NCI-H748 (cell line): ENCODE measurements around the gene SLC17A2.

Source experiments
- DNase-seq: peaks from one replicate; lab custom pipeline; 2025; ENCODE audit not compliant: unreplicated experiment; lab: John Stamatoyannopoulos, UW

The SLC17A2 gene

GRCh38 chr6:25888626-25889025 is 41.9 kb downstream of the SLC17A2 start:
- DNase-seq, result no peak

GRCh38 chr6:25886066-25886465 is 44.4 kb downstream of the SLC17A2 start:
- no peak for DNase-seq

- no peak for DNase-seq
These were observed 46.5 kb downstream of the SLC17A2 start for GRCh38 chr6:25883991-25884390.

DNA sequence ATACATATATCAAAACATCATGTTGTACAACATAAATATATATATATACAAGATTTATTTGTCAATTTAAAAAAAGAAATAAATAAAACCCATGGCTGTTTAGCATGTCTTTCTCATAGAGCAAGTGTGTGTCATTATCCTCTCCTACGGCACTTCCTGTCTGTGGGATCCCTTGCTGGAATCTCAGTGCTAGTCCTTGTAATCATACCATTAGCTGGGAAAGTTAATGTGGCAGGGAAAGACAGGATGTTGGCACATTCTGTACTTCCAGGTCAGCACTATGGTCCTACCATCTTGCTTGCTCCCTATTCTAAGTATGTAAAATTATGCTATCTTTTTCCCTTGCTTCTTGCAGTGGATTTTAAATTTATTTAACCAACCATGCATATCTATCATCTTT is 47.0 kb downstream of the SLC17A2 start:
- no peak for DNase-seq

DNA sequence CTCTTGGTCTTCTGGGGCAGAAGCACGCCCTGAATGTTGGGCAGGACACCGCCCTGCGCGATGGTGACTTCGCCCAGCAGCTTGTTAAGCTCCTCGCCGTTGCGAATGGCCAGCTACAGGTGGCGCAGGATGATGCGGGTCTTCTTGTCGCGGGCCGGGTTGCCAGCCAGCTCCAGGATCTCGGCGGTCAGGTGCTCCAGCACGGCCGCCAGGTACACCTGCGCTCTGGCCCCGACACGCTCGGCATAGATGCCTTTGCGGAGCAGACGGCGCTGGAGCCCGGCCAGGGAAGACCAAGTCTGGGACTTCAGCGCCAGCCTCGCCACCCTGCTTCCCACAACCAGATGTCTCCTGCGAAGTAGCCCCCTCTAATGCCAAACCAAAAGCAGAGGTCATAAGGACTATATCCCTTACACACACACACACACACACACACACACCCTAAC is 48.4 kb downstream of the SLC17A2 start:
- DNase-seq, result no peak

DNA sequence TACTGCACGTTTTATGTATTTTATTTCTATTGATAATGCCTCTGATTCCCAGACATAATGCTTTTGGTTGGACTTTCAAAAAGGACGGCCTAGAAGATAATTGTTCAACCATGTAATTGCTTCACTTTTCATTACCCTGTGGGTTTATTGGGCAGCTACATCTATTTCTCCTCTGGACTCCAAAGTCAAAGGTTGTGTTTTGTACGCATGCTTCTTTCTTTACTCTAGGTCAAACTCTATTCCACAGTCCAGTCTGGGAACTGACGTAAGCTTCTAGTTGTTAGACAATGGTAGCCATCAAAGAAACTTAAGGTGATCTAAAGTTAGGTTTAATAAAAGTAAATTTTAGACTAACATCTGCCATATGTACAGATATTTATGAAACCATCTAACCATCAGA is 49.9 kb downstream of the SLC17A2 start:
- DNase-seq, result no peak

DNA sequence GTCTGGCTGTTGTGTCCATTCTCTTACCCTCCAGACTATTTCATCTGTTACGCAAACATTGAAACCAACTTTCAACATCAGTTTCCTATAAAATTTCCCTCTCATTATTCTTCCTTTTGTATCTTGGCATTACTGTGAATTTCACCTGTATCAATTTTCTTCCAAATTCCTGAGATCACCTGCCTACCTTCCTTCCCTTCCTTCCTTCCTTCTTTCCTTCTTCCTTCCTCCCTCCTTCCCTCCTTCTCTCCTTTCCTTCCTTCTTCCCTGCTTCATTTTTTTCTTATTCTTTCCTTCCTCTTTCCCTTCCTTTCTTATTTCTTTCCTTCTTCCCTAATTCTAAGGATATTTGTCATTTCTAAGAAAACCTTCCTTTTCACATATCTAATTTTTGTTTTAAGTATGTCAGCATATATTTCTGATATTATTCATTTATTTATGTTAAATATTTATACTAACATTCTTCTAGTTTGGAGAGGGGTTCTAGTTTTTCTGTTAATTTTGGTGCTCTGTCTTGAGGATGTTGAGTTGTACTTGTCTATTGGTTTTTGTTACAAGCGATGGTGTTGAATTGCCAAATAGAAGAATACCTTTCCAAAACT is 51.7 kb downstream of the SLC17A2 start:
- DNase-seq, result no peak

GRCh38 chr6:25875926-25876602 is 54.4 kb downstream of the SLC17A2 start:
- no peak for DNase-seq

DNA sequence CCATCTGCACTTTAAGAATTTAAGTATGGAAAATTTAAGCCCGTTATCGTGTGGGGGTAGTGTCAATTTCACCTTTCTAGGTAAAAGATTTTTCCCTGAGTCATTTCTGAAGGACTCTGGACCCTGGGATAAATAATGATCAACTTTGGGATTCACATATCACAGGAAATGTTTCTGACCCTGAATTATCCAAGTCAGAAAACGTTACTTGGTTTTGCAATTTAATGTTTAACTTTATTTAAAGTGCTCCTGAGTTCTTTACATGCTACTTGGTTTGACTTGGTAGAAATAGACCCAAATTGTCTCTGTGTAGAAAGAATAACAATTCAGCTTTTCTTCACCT is 55.0 kb downstream of the SLC17A2 start:
- no peak for DNase-seq

- no peak for DNase-seq
These were observed 55.5 kb downstream of the SLC17A2 start for GRCh38 chr6:25874822-25875562.

DNA sequence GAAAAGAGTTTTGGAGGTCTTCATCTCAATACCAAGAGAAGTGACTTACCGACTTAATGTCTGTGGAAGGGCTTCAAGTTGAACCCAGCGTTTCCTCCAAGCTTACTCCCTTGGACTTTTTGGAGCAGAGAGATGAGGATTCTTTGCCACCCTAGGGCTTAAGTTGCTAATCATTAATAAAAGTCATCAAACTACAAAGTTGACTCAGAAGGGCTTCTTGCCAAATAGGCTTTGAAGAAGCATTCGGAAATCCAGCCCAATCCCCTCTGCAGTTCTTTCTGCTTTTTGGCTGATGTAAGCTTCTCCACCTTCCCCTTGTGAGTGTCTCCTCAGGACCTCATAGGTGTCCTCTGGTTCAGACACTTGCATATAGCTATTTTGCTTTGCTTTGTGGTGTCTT is 56.4 kb downstream of the SLC17A2 start, which contains the start of gene SLC17A3:
SLC17A3 (minus strand) TSS at position 126 of the 400 bp plus-strand sequence. CDS start 5,856 bp downstream, outside the sequence.
- DNase-seq, result no peak

- no peak for DNase-seq
These were observed 57.7 kb downstream of the SLC17A2 start for GRCh38 chr6:25872814-25873213.

- DNase-seq, result no peak
These were observed 60.7 kb downstream of the SLC17A2 start for GRCh38 chr6:25869840-25870239.

- DNase-seq, result no peak
These were observed 61.9 kb downstream of the SLC17A2 start for GRCh38 chr6:25868436-25869183.

GRCh38 chr6:25866011-25866410 is 64.5 kb downstream of the SLC17A2 start:
- DNase-seq, result no peak

- no peak for DNase-seq
These were observed 67.1 kb downstream of the SLC17A2 start for GRCh38 chr6:25863360-25863759.
